ENCODE data around the gene BRD7.

The BRD7 gene

GRCh38 chr16:50288026-50288425, 80.8 kb downstream of the BRD7 start:
- no peak for DNase-seq

GRCh38 chr16:50286681-50287080, 82.1 kb downstream of the BRD7 start:
- no peak for DNase-seq

GRCh38 chr16:50285406-50286003, 83.3 kb downstream of the BRD7 start:
- DNase-seq = no peak

- no peak for DNase-seq
Observed at GRCh38 chr16:50284131-50284911, 84.5 kb downstream of the BRD7 start.

- no peak for DNase-seq
Observed at GRCh38 chr16:50282955-50283631, 85.7 kb downstream of the BRD7 start.

- DNase-seq = peak; percentile 75
Observed at GRCh38 chr16:50282010-50282538, 86.7 kb downstream of the BRD7 start.

- no peak for DNase-seq
Observed at GRCh38 chr16:50281391-50282009, 87.3 kb downstream of the BRD7 start.

GRCh38 chr16:50280932-50281331, 87.9 kb downstream of the BRD7 start:
- no peak for DNase-seq

GRCh38 chr16:50279504-50279865, 89.3 kb downstream of the BRD7 start:
- no peak for DNase-seq

GRCh38 chr16:50278251-50278650, 90.5 kb downstream of the BRD7 start:
- DNase-seq = no peak

GRCh38 chr16:50276801-50277555, 91.8 kb downstream of the BRD7 start:
- no peak for DNase-seq

GRCh38 chr16:50276326-50276640, 92.5 kb downstream of the BRD7 start:
- DNase-seq = no peak

- no peak for DNase-seq
Observed at GRCh38 chr16:50275428-50276325, 93.1 kb downstream of the BRD7 start.

- no peak for DNase-seq
Observed at GRCh38 chr16:50275098-50275415, 93.7 kb downstream of the BRD7 start.

- DNase-seq = peak; percentile 57
Observed at GRCh38 chr16:50274326-50275097, 94.3 kb downstream of the BRD7 start.

GRCh38 chr16:50273888-50274325, 94.9 kb downstream of the BRD7 start:
- peak; percentile 43 for DNase-seq

GRCh38 chr16:50273382-50273690, 95.5 kb downstream of the BRD7 start:
- DNase-seq = no peak

- DNase-seq = no peak
Observed at GRCh38 chr16:50272687-50273381, 96.0 kb downstream of the BRD7 start.

- DNase-seq = no peak
Observed at GRCh38 chr16:50272111-50272571, 96.6 kb downstream of the BRD7 start.
